Panc1 (cell line): ENCODE data around the gene GMFB.

Experiments used
- CTCF ChIP-seq: fragments of 450-650 bp; IDR thresholded peaks from 2 replicates; pipeline ENCODE4 v1.5.1; 2017; ENCODE audit warnings: mild to moderate bottlenecking
- POLR2AphosphoS5 ChIP-seq: IDR thresholded peaks from 2 replicates; pipeline ENCODE4 v1.6.1; 2012; ENCODE audit warnings: mild to moderate bottlenecking, low read depth, low read length, moderate library complexity
- REST ChIP-seq, 2 experiments: IDR thresholded peaks; 2 replicates each; pipeline ENCODE4 v1.6.1; 2011 to 2012; ENCODE audit warnings: low read depth in 2 of 2, control low read depth in 1 of 2, low read length in 1 of 2, mild to moderate bottlenecking in 1 of 2, moderate library complexity in 1 of 2; ENCODE audit not compliant: insufficient read depth in 1 of 2
- SIN3A ChIP-seq: IDR thresholded peaks from 2 replicates; pipeline ENCODE4 v1.6.1; 2012; ENCODE audit warnings: low read depth, mild to moderate bottlenecking, low read length, moderate library complexity, borderline replicate concordance; ENCODE audit not compliant: insufficient read depth
- TCF7L2 ChIP-seq: IDR thresholded peaks from 2 replicates; pipeline ENCODE4 v1.6.1; 2011; ENCODE audit warnings: mild to moderate bottlenecking, low read depth, low read length, inconsistent platforms

- no peak for TF ChIP-seq CTCF
- TF ChIP-seq REST (IDR thresholded peaks at IDR 0.05; ENCODE audit: insufficient read depth in 1 of 2, low read depth in 2 of 2, low read length in 1 of 2): no peak
- no peak for TF ChIP-seq POLR2AphosphoS5
- TF ChIP-seq TCF7L2: no peak
- TF ChIP-seq SIN3A: no peak
Observed at GRCh38 chr14:54480830-54481562, 7.8 kb downstream of the GMFB start.
